Activated CD8-positive, alpha-beta memory T cell treated with anti-CD3 and anti-CD28 coated beads for 1 hour (primary cell): ENCODE measurements around the gene TMEM63B.
A peak's percentile ranks its signal among the peaks of the same experiment; 100 is the strongest.

Experiments used
- DNase-seq, 2 donors: peaks; one replicate each; pipeline ENCODE4 v3.0.0-alpha.2; 2020; ENCODE audit warnings: low read depth in 1 of 2; ENCODE audit errors: extremely low read depth in 1 of 2

The TMEM63B gene

GRCh38 chr6:44115866-44116265 is 11.5 kb upstream of the TMEM63B start:
- DNase-seq = no peak

DNA sequence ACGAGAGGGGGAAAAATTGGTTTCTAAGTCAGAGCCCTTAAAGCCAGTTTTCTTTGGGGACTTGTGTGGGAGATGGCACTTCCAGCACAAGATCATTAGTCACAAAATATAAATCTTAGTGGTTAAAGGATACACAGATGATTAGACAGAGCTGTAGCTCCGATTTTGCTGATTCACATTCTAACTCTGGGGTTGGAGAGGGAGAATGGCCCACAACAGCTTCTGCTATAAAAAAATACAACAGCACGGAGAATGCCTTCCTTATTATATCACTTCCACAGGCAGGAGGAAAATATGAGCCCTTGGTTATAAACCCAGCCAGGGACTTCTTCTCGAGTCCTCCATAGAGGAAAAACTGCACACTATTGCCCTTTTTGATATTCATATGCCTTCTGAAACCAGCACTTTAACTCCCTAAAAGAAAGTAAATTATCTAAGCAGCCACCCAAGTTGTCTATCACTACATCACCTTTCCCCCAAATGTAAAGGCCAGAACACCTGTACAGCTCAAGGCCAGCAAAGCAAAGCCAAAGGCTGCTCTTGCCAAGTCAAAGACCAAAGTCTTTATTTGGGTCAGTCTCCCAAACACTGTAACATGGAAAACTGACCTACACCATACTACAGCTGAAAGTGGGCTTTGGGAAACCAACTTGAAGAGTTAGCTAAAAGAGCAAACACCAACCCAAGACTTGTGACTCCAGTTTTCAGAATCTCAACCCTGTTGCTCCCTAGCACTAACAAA is 10.5 kb upstream of the TMEM63B start:
- DNase-seq = no peak

DNA sequence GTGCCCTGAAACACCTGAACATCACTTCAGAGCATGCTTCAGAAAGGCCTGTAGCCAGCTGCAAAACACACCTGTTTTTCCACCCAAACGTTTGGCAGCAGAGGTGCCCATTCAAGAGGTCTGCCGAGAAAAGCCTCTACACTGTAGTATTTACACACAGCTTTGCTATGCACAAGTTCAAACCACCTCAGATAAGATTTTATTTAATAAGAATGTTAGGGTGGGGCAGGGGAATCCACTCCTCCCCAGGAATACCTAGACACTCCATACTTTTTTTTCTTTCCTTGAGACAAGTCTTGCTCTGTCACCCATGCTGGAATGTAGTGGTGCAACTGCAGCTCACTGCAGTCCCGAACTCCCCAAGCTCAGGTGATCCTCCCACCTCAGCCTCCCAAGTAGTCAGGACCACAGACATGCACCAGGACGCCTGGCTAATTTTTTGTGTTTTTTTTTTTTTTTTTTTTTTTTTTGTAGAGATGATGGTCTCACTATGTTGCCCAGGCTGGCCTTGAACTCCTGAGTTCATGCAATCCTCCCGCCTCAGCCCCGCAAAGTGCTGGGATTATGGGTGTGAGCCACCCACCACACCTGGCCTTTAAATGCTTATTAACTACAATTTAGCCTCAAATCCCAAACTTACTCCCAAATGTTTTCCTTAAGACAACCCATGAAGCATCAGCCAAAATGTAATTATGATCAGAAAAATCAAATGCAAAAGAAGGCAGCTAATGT is 9.8 kb upstream of the TMEM63B start:
- DNase-seq = no peak

DNA sequence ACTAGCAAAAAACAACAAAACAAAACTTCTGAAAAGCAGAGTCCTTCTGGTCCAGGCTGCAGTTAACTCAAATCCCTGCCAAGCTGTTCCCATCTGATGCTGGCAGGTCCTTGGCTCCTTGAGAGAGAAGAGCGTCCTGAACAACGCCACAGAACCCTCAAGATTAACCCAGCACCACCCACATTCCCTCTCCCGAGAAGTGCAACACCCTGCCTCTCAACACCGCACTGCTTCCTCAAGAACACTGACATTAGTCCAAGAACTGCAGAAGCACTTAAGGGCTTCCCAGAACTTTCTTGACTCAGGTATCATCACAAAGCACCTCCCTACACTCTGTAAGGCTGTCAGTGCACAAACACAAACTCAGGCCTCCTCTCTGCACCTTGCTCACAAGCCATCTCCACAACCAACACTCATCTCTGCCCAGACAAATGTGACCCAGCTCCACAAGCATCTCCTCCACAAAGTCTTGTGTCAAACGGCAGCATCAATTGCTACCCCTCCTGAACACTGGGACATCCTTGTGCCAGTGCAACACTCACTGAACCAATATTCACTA is 7.6 kb upstream of the TMEM63B start:
- DNase-seq = no peak

GRCh38 chr6:44120692-44121443 is 6.5 kb upstream of the TMEM63B start:
- no peak for DNase-seq

DNA sequence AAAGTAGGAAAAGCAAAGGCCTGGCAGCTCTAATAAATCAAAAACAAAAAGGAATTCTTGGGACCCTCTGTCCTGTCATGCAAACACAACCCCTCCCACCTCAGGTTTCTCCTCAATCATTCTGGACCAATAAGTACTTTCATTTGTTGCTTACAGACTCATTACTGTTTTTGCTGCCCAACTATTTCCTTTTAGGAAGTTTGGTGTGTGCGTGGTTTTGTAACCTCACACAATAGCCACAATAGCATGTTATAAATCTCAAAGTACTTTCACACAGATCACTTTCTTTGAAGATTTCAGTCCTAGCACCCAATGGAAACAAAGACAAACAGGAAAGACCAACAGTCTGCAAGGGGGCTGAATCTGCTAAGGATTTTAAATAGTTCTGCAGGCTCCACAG is 4.6 kb upstream of the TMEM63B start:
- no peak for DNase-seq

DNA sequence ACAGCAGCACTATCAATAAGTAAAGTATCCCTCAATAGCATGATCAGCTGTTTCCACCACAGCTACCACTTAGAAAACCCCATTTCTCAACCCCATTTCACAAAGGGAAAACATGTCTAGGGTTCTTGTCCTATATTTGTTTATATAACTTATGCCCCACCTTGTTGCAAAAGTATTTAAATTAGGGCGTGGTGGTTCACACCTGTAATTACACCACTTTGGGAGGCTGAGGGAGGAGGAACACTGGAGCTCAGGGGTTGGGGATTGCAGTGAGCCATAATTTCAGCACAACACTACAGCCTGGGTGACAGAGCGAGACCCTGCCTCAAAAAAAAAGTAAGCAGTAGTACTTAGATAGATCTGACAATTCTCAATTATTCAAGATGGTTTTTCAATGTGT is 3.8 kb upstream of the TMEM63B start:
- DNase-seq = no peak

- DNase-seq = peak; percentile 27 to 42
These were observed 819 bp upstream of the TMEM63B start for GRCh38 chr6:44126320-44127149.

DNA sequence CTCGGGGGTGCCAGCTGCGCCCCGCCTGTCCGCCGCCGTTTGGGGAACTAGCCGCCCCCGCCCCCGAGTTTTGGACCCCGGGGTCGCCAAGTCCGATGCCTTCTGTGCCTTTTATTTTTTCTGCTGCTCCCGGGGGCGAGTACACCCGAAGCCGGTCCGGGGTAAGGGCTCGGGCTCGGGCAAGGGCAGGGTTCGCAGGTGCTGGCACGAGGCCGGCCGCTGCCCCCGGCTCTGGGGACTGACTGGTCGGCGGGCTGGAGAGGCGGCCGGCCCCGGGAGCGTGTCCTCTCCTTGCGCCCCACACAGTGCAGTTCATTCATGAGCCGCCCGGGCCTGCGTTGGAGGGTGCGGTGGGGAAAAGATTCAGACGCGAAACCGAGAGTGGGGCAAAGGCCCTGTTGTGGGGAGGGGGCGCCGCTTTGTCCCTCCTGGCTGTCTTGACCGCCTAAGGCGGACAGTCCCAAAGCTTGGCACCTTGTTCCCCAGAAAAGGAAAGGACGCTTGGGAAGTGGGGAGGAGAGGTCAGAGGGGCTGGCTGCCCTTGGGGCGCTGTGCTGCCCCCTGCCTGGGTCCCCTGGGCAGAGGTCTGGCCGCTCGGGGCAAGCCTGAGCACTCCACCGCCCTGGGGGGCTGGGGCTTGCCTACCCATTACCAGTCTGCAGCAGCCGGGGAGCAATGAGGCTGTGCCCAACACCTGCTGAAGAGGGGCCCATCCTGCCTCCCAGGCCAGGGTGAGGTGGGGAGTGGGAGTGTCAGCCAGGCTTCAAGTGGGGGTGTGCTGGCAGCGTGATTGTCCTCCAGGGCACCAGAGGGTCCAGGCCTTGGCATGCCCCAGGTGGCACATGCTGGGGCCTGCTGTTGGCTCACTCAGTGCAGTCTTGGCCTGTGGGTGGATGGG is 915 bp downstream of the TMEM63B start:
- DNase-seq = no peak

- DNase-seq = no peak
These were observed 2.5 kb downstream of the TMEM63B start for GRCh38 chr6:44129841-44130322.

GRCh38 chr6:44131892-44132291 is 4.5 kb downstream of the TMEM63B start:
- DNase-seq = no peak

DNA sequence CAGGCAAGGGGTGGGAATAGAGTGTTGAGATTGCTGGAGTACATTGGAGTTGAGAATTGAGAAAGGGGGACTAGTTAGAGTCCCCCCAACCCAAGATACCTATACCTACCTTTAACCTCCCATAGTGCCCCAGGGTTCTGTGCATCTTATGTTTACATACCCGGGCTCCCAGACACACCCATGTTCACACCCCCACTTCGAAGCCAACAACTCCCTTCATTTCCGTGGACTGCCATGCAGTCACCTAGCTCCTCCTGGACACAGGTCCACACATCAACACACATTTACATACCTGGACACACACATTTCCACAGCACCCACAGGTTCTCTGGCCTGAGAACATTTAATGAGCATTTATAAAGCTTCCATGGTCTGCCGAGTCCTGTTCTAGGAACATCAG is 5.1 kb downstream of the TMEM63B start:
- DNase-seq = no peak

DNA sequence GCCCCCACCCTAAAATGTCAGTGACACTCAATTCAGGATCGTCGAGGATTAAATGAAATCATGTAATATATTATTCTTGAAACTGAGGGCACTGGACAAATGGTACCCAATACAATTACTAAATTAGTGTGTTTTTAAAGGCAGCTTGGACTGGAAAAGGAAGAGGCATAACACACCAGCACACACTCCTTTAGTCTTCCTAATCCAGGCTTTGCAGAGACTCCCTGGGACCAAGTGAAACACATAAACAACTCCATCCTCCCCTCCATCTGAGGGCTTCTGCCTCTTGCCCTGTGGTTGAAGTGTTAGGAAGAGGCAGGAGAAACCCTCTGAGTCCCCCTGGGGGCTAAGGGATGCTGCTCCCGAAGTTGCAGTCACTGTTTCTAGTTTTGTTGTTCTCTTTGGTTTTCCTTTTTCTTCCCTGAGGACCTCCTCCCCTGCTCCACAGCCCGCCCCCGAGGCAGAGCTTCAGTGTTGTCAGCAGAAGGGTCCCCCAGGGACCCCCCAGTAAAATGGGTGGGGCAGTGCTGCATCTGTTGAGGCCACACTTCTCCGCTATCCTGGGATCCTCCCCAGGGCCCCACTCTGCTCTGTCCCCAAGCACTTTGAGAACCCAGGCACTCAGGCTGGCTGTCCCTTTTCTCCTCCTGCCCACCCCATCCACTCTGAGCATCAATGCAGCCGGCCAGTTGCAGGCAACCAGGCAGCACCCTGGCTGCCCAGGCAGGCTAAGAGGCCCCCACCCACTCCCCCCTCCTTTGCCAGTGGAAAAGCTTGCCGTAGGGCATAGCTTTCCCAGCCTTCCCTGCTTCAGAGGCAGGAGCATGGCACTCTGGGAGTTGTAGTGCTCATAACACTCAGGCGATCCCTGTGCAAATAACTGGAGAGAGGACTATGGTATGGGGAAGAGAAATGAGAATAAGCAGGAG is 5.9 kb downstream of the TMEM63B start:
- DNase-seq = no peak

DNA sequence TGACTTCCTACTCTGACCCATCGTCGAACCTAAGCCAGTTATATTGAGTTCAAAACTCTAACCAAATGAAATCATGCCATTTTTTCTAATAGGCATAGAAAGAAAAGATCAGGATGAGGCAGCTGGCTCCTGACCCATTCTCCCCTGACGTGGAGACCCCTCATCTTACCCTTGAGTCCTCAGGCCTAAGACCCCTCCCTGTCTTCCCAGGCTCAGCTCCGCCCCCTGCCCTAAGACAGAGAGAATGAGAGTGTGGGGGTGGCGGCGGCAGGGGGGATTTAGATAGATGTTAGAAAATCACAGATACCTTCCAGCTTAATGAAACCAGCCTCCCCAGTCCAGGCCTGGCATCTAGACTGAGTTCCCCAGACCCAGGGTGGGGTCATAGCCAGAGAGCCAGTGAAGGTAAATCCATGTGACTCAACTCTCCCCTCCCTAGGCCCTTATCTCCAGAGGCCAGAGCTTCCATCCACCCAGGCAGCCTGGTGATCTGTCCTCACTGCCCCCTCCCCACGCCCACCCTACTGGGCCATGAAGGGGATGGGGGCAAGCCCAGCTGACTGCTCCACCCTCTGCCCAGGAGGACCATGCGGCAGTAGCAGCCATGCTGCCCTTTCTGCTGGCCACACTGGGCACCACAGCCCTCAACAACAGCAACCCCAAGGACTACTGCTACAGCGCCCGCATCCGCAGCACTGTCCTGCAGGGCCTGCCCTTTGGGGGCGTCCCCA is 6.8 kb downstream of the TMEM63B start:
- no peak for DNase-seq

- DNase-seq = no peak
These were observed 7.9 kb downstream of the TMEM63B start for GRCh38 chr6:44135173-44135758.

GRCh38 chr6:44135875-44136274 is 8.5 kb downstream of the TMEM63B start:
- DNase-seq = no peak

- no peak for DNase-seq
These were observed 11.5 kb downstream of the TMEM63B start for GRCh38 chr6:44138717-44139350.
